ENCODE measurements around the gene GRPEL1. TPM values are rescaled to one million over a fixed set of nuclear protein-coding genes. Genes with fewer than 3 reads are reported as not detected.

Gene GRPEL1
- total and polyA plus RNA-seq, 2 of the 4 experiments (the other 2 are of a cell fraction): 33.0 to 33.9 TPM

- TF ChIP-seq CEBPB (IDR thresholded peaks at IDR 0.05; ENCODE audit: low read depth, low read length): no peak
- TF ChIP-seq RCOR1 (IDR thresholded peaks at IDR 0.05; ENCODE audit: insufficient replicate concordance, low read length): no peak
- no peak for TF ChIP-seq BHLHE40 (IDR thresholded peaks at IDR 0.05; ENCODE audit: low read depth, low read length)
- dilution Hi-C loops (cut with HindIII; ENCODE audit: low sequenced_read_pairs, unreplicated experiment) (no loop called here), in situ Hi-C loops (cut with MboI; ENCODE audit: low sequenced_read_pairs) (no loop called here), intact Hi-C loops (cut with micrococcal nuclease) (no loop called here)
- Histone ChIP-seq H3K27ac (ENCODE audit: insufficient read depth, low read length) (no peak overlapping the region), H3K36me3 (ENCODE audit: control insufficient read depth, insufficient read depth, low read length) (peaks cover 32% of the 10 kb centered on the region), H3K4me3 (ENCODE audit: insufficient read depth, low read depth, low read length) (no peak overlapping the region), H3K27me3 (ENCODE audit: control insufficient read depth, insufficient read depth, low read length) (no peaks in the 10 kb centered on the region), H3K4ac (ENCODE audit: low read depth, low read length) (no peak overlapping the region), H3K9me3 (ENCODE audit: control insufficient read depth, insufficient read depth, low read length) (no peaks in the 10 kb centered on the region), H2AFZ (replicated peaks; ENCODE audit: low read length, poor library complexity) (no peak overlapping the region), H3K14ac (replicated peaks; ENCODE audit: low read depth, low read length) (no peak overlapping the region), H2BK20ac (ENCODE audit: low read depth, low read length) (no peak overlapping the region), H4K8ac (ENCODE audit: low read depth in 2 of 2, low read length in 2 of 2) (no peak overlapping the region), H2AK9ac (replicated peaks; ENCODE audit: low read depth, low read length, poor library complexity) (no peak overlapping the region), H4K5ac (ENCODE audit: low read depth, low read length) (no peak overlapping the region), H2AK5ac (ENCODE audit: low read depth, low read length) (no peak overlapping the region), H3K56ac (ENCODE audit: extremely low read depth, insufficient read depth, low read length) (no peak overlapping the region), H4K20me1 (ENCODE audit: insufficient read depth, low read length) (peaks cover 62% of the 10 kb centered on the region), H2BK120ac (ENCODE audit: low read depth, low read length) (no peak overlapping the region), H2BK5ac (ENCODE audit: low read depth, low read length, poor library complexity, severe bottlenecking) (no peak overlapping the region), H4K91ac (ENCODE audit: insufficient read depth, low read depth, low read length) (no peak overlapping the region), H3K18ac (ENCODE audit: low read depth, low read length) (no peak overlapping the region), H3K79me1 (ENCODE audit: low read depth in 1 of 2, low read length in 2 of 2) (peaks cover 22 to 83% of the 10 kb centered on the region in 2 experiments; a peak in 3 of 4 replicates), H3K4me2 (ENCODE audit: low read depth, low read length) (no peak overlapping the region), H2BK15ac (ENCODE audit: low read depth, low read length) (no peak overlapping the region), H3K4me1 (ENCODE audit: control insufficient read depth, insufficient read depth, low read length) (no peaks in the 10 kb centered on the region), H3K9ac (ENCODE audit: low read depth, low read length) (no peak overlapping the region), H3K9me1 (ENCODE audit: insufficient read depth, low read length) (peaks cover 14% of the 10 kb centered on the region), H3K23ac (ENCODE audit: low read depth, low read length) (no peak overlapping the region)
- ChIA-PET CTCF (no interaction called here), POLR2A (ENCODE audit: unreplicated experiment) (interaction anchor here (0.8 kb wide), 1 partner anchor 9 kb away, joined by 4 read pairs; the partner anchor contains the start of gene TADA2B)
- no TSS peak for BruUV-seq (replicated peaks)
- ATAC-seq (ENCODE audit: low read depth) (no peak), DNase-seq (no peak)
- 97% methylated on average over 5 of the region's 14 CpGs; no CpG with 5 or more reads in 1 of the 2 experiments for WGBS, 2 experiments (ENCODE audit: extremely low coverage in 2 of 2, insufficient read length in 1 of 2)
These were observed 15.6 kb downstream of the GRPEL1 start for GRCh38 chr4:7052313-7052712.

All from IMR-90 (cell line).